ENCODE measurements around the gene ASB13. TPM values are rescaled to one million over a fixed set of nuclear protein-coding genes. Genes with fewer than 3 reads are reported as not detected.
"Not testable (repeated sequence)": the region's sequence is repeated elsewhere in the genome, so short reads cannot be mapped to it uniquely, and the experiment has no call there.

ASB13 gene
- total RNA-seq, 2 donors from 2014 or later, result 12.8 to 13.5 TPM

- Mint-ChIP-seq H3K27ac (no peak overlapping the region), H3K4me1 (peaks cover 3% of the 10 kb centered on the region)
- WGBS, 2 experiments (ENCODE audit: insufficient coverage in 1 of 2, insufficient read length in 1 of 2), result 58 to 70% methylated on average over 6 to 7 of the region's 7 CpGs
Measured at GRCh38 chr10:5595591-5595990, 70.8 kb downstream of the ASB13 start.

DNA sequence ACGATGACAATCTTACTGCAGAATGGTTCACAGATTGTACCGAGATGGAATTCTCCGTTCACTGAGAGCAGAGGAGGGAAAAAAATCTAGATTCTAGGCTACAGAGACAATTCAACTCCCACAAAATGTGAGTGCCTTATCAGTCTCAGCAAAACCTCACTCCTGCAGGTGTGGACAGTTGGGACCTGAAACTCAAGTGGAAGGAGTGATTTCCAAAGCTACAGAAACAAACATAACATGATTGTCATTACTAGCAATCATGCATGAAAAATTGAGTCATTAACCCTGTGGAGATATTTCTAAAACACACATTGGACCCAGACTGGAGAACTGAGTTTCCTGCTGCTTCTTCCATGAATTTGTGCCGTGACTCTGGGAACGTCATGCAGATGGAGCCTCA lies 71.3 kb downstream of the ASB13 start:
- no peak for TF ChIP-seq CTCF (conservative IDR thresholded peaks at IDR 0.05)
- 85 to 89% methylated on average over 3 to 5 of the region's 5 CpGs for WGBS, 2 experiments (ENCODE audit: insufficient coverage in 1 of 2, insufficient read length in 1 of 2)
- no peak overlapping the region for H3K27ac Mint-ChIP-seq
- DNase-seq, result no peak
- no peak overlapping the region for H3K4me3 ChIP-seq (ENCODE audit: low read length)
- H3K4me3 Mint-ChIP-seq, result no peak overlapping the region
- no peaks in the 10 kb centered on the region for H3K4me1 ChIP-seq (ENCODE audit: control insufficient read depth, insufficient read depth, low read length)
- peaks cover 5% of the 10 kb centered on the region for H3K4me1 Mint-ChIP-seq
- no peaks in the 10 kb centered on the region for H3K36me3 Mint-ChIP-seq (ENCODE audit: low read depth)
- peaks cover 2% of the 10 kb centered on the region for H3K27me3 Mint-ChIP-seq (ENCODE audit: insufficient read depth)
- no peak overlapping the region for H3K27ac ChIP-seq (ENCODE audit: low read depth, low read length)
- no peaks in the 10 kb centered on the region for H3K9me3 Mint-ChIP-seq
- H3K9me3 ChIP-seq (ENCODE audit: control insufficient read depth, low read length), result no peaks in the 10 kb centered on the region
- H3K27me3 ChIP-seq (ENCODE audit: control insufficient read depth, insufficient read depth, low read length, poor library complexity, severe bottlenecking), result no peaks in the 10 kb centered on the region
- H3K36me3 ChIP-seq (ENCODE audit: control insufficient read depth, insufficient read depth, low read length), result no peaks in the 10 kb centered on the region
- no peak overlapping the region for H3K9ac ChIP-seq (ENCODE audit: extremely low read depth, low read length, poor library complexity, severe bottlenecking)

More at GRCh38 chr10:5595591-5595990, 70.8 kb downstream of the ASB13 start:
- Mint-ChIP-seq H3K9me3 (no peaks in the 10 kb centered on the region), H3K27me3 (ENCODE audit: insufficient read depth) (peaks cover 2% of the 10 kb centered on the region), H3K36me3 (ENCODE audit: low read depth) (no peaks in the 10 kb centered on the region), H3K4me3 (no peak overlapping the region)
- Histone ChIP-seq H3K4me1 (ENCODE audit: control insufficient read depth, insufficient read depth, low read length) (no peaks in the 10 kb centered on the region), H3K27me3 (ENCODE audit: control insufficient read depth, insufficient read depth, low read length, poor library complexity, severe bottlenecking) (no peaks in the 10 kb centered on the region), H3K27ac (ENCODE audit: low read depth, low read length) (no peak overlapping the region), H3K9ac (ENCODE audit: extremely low read depth, low read length, poor library complexity, severe bottlenecking) (no peak overlapping the region), H3K4me3 (ENCODE audit: low read length) (no peak overlapping the region), H3K9me3 (ENCODE audit: control insufficient read depth, low read length) (no peaks in the 10 kb centered on the region), H3K36me3 (ENCODE audit: control insufficient read depth, insufficient read depth, low read length) (no peaks in the 10 kb centered on the region)
- no peak for TF ChIP-seq CTCF (conservative IDR thresholded peaks at IDR 0.05)
- no peak for DNase-seq

DNA sequence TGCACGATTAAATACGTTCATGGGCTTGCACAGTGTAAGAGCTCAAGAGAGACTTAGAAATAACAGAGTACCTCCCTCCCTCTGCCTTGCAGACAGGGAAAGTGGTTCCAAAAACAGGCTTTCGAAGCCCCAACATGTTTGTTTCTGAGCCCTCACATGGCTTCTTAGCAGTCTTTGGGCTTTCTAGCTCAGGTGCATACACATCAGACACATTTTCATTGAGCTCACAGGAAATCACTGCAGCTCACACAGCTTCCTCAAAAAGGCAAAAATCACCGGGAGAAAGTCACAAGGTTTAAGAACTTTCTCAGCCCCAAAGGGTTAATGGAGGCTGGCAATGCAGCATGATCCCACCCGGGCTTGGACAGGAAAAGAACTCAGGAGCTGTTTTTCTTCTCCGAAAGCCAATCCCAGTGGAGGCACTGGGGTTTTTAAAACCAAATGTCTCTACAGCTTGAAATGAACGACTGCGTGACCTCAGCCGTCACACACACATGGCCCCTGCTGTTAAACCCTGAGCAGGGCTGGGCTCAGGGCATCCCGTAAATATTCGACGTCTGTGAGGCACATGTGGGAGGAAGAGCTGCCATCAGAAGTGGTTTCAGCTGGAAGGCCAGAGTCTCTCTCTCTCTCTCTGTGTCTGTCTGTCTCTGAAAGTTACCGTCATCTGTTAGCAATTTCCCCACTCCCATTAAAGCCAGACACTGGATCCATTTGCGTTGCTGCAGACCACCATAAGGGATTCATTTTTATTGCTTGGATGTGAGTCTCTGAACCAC lies 71.9 kb downstream of the ASB13 start:
- no peak overlapping the region for H3K27ac Mint-ChIP-seq
- H3K4me3 Mint-ChIP-seq, result no peak overlapping the region
- no peak overlapping the region for H3K27ac ChIP-seq (ENCODE audit: low read depth, low read length)

DNA sequence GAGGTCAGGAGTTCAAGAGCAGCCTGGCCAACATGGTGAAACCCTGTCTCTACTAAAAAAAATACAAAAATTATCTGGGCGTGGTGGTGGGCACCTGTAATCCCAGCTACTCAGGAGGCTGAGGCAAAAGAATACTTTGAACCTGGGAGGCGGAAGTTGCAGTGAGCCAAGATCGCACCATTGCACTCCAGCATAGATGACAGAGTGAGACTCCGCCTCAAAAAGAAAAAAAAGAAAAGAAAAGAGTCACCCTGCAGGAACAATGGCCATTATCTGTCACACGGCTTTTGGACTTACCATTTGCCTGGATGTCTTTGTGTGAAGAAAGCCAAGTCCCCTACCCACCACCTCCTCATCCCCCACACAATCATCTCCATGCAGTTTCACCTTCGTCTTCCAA lies 73.0 kb downstream of the ASB13 start:
- WGBS, 2 experiments (ENCODE audit: insufficient coverage in 1 of 2, insufficient read length in 1 of 2), result 84 to 95% methylated on average over 6 of the region's 6 CpGs
- not testable (repeated sequence) for H3K4me1 ChIP-seq (ENCODE audit: control insufficient read depth, insufficient read depth, low read length); H3K9ac ChIP-seq (ENCODE audit: extremely low read depth, low read length, poor library complexity, severe bottlenecking); H3K27ac ChIP-seq (ENCODE audit: low read depth, low read length); H3K36me3 Mint-ChIP-seq (ENCODE audit: low read depth); H3K4me3 ChIP-seq (ENCODE audit: low read length); H3K27ac Mint-ChIP-seq; H3K9me3 Mint-ChIP-seq; DNase-seq; H3K27me3 Mint-ChIP-seq (ENCODE audit: insufficient read depth); H3K9me3 ChIP-seq (ENCODE audit: control insufficient read depth, low read length); H3K27me3 ChIP-seq (ENCODE audit: control insufficient read depth, insufficient read depth, low read length, poor library complexity, severe bottlenecking); H3K4me1 Mint-ChIP-seq; H3K36me3 ChIP-seq (ENCODE audit: control insufficient read depth, insufficient read depth, low read length); H3K4me3 Mint-ChIP-seq

More for the DNA sequence above, 71.9 kb downstream of the ASB13 start:
- no peak for TF ChIP-seq CTCF (conservative IDR thresholded peaks at IDR 0.05)
- Histone ChIP-seq H3K4me1 (ENCODE audit: control insufficient read depth, insufficient read depth, low read length) (no peaks in the 10 kb centered on the region), H3K9ac (ENCODE audit: extremely low read depth, low read length, poor library complexity, severe bottlenecking) (no peak overlapping the region), H3K4me3 (ENCODE audit: low read length) (no peak overlapping the region), H3K9me3 (ENCODE audit: control insufficient read depth, low read length) (no peaks in the 10 kb centered on the region), H3K27me3 (ENCODE audit: control insufficient read depth, insufficient read depth, low read length, poor library complexity, severe bottlenecking) (no peaks in the 10 kb centered on the region), H3K36me3 (ENCODE audit: control insufficient read depth, insufficient read depth, low read length) (no peaks in the 10 kb centered on the region)
- Mint-ChIP-seq H3K36me3 (ENCODE audit: low read depth) (no peaks in the 10 kb centered on the region), H3K9me3 (no peaks in the 10 kb centered on the region), H3K4me1 (peaks cover 10% of the 10 kb centered on the region), H3K27me3 (ENCODE audit: insufficient read depth) (peaks cover 2% of the 10 kb centered on the region)
- DNase-seq, result no peak
- 53 to 87% methylated on average over 11 to 14 of the region's 14 CpGs for whole genome bisulfite sequencing, 2 experiments (ENCODE audit: insufficient coverage in 1 of 2, insufficient read length in 1 of 2)

Data from endodermal cell (in vitro differentiated cells).